IMR-90 (cell line): Measurements from ENCODE around the gene LRRC8C.

Experiments used
- BHLHE40 ChIP-seq: fragments of 150-350 bp; IDR thresholded peaks from 2 replicates; pipeline ENCODE4 v1.6.1; 2016; ENCODE audit warnings: mild to moderate bottlenecking, low read depth, low read length
- CEBPB ChIP-seq: IDR thresholded peaks from 2 replicates; pipeline ENCODE4 v1.6.1; 2012; ENCODE audit warnings: low read depth, low read length, improper control_type of control experiment
- CTCF ChIP-seq: conservative IDR thresholded peaks from 2 replicates; pipeline ENCODE4 v1.5.1; 2012; ENCODE audit warnings: mild to moderate bottlenecking, low read depth, low read length, improper control_type of control experiment
- FOS ChIP-seq: fragments of 150-350 bp; IDR thresholded peaks from 2 replicates; pipeline ENCODE4 v1.6.1; 2016; ENCODE audit warnings: low read depth, low read length
- MXI1 ChIP-seq: IDR thresholded peaks from 2 replicates; pipeline ENCODE4 v1.6.1; 2012; ENCODE audit warnings: low read depth, mild to moderate bottlenecking, low read length, moderate library complexity, borderline replicate concordance
- POLR2A ChIP-seq: IDR thresholded peaks from 2 replicates; pipeline ENCODE4 v1.6.1; 2012; ENCODE audit warnings: mild to moderate bottlenecking, low read depth, low read length
- RAD21 ChIP-seq: IDR thresholded peaks from 2 replicates; pipeline ENCODE4 v1.6.1; 2012; ENCODE audit warnings: low read length, improper control_type of control experiment
- RFX5 ChIP-seq: IDR thresholded peaks from 2 replicates; pipeline ENCODE4 v1.8.0; 2012; ENCODE audit warnings: low read depth, mild to moderate bottlenecking, low read length, moderate library complexity

DNA sequence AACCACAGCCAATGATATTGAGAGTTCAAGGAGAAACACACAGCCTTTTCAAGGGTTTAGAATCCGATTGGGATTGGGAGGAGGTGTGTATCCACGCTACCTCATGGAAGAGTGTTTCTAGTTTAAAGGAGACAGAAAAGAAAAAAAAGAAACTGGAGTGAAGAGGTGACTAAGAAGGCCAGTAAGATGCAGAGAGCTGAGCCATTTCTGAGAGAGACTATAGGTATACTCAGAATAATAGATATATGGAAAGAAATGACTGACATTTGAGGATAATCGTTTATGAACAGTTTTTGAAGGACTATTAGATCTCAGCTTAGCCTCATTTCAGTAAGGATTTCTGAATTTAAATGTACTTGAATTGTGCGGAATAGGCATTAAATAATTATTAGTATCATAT, 42.8 kb downstream of the LRRC8C start:
- no peak for TF ChIP-seq CTCF
- TF ChIP-seq CEBPB: no peak
- no peak for TF ChIP-seq POLR2A
- TF ChIP-seq RFX5: no peak
- TF ChIP-seq RAD21: no peak
- TF ChIP-seq MXI1: no peak
- no peak for TF ChIP-seq FOS
- TF ChIP-seq BHLHE40: no peak
